Measurements from ENCODE around the gene EID3. TPM values are rescaled to one million over a fixed set of nuclear protein-coding genes. Genes with fewer than 3 reads are reported as not detected.

EID3 gene
- total RNA-seq, 1 donor from 2014 or later, result 9.1 TPM

- Histone ChIP-seq H3K9me3 (no peaks in the 10 kb centered on the region), H3K4me3 (no peak overlapping the region), H3K4me1 (peaks cover 6% of the 10 kb centered on the region), H3K27ac (no peak overlapping the region), H3K27me3 (no peaks in the 10 kb centered on the region), H3K36me3 (peaks cover 0 to 66% of the 10 kb centered on the region in 2 donors)
- TF ChIP-seq POLR2A (IDR thresholded peaks at IDR 0.05), result no peak
- no peak for TF ChIP-seq POLR2AphosphoS5 (IDR thresholded peaks at IDR 0.05; ENCODE audit: insufficient read depth in 1 of 2, low read depth in 1 of 2)
- TF ChIP-seq, protein P1, sequence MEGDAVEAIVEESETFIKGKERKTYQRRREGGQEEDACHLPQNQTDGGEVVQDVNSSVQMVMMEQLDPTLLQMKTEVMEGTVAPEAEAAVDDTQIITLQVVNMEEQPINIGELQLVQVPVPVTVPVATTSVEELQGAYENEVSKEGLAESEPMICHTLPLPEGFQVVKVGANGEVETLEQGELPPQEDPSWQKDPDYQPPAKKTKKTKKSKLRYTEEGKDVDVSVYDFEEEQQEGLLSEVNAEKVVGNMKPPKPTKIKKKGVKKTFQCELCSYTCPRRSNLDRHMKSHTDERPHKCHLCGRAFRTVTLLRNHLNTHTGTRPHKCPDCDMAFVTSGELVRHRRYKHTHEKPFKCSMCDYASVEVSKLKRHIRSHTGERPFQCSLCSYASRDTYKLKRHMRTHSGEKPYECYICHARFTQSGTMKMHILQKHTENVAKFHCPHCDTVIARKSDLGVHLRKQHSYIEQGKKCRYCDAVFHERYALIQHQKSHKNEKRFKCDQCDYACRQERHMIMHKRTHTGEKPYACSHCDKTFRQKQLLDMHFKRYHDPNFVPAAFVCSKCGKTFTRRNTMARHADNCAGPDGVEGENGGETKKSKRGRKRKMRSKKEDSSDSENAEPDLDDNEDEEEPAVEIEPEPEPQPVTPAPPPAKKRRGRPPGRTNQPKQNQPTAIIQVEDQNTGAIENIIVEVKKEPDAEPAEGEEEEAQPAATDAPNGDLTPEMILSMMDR (IDR thresholded peaks at IDR 0.05), result no peak
- intact Hi-C loops (cut with DNase I), result no loop called here
- DNase-seq (ENCODE audit: extremely low spot score in 2 of 2), result no peak
Measured at GRCh38 chr12:104313568-104314241, 10.2 kb downstream of the EID3 start.

GRCh38 chr12:104314242-104314614, 10.7 kb downstream of the EID3 start:
- DNase-seq (ENCODE audit: extremely low spot score in 2 of 2), result no peak
- Histone ChIP-seq H3K4me1 (peaks cover 2% of the 10 kb centered on the region), H3K27me3 (no peaks in the 10 kb centered on the region), H3K36me3 (peaks cover 0 to 71% of the 10 kb centered on the region in 2 donors), H3K27ac (no peak overlapping the region), H3K4me3 (no peak overlapping the region), H3K9me3 (no peaks in the 10 kb centered on the region)
- intact Hi-C loops (cut with DNase I), result no loop called here
- TF ChIP-seq POLR2AphosphoS5 (IDR thresholded peaks at IDR 0.05; ENCODE audit: insufficient read depth in 1 of 2, low read depth in 1 of 2) (no peak), POLR2A (IDR thresholded peaks at IDR 0.05) (no peak)
- TF ChIP-seq, protein P1 (IDR thresholded peaks at IDR 0.05), result no peak

GRCh38 chr12:104315326-104316224, 12.0 kb downstream of the EID3 start:
- H3K4me3 ChIP-seq, result no peak overlapping the region
- no peaks in the 10 kb centered on the region for H3K4me1 ChIP-seq
- peaks cover 0 to 85% of the 10 kb centered on the region in 2 donors for H3K36me3 ChIP-seq
- no peaks in the 10 kb centered on the region for H3K27me3 ChIP-seq
- H3K27ac ChIP-seq, result no peak overlapping the region
- intact Hi-C loops (cut with DNase I), result no loop called here
- TF ChIP-seq, protein P1 (IDR thresholded peaks at IDR 0.05), result no peak
- TF ChIP-seq POLR2AphosphoS5 (IDR thresholded peaks at IDR 0.05; ENCODE audit: insufficient read depth in 1 of 2, low read depth in 1 of 2) (no peak), POLR2A (IDR thresholded peaks at IDR 0.05) (no peak)
- H3K9me3 ChIP-seq, result no peaks in the 10 kb centered on the region
- no peak for DNase-seq (ENCODE audit: extremely low spot score in 2 of 2)

- Histone ChIP-seq H3K4me3 (no peak overlapping the region), H3K4me1 (no peaks in the 10 kb centered on the region), H3K27me3 (no peaks in the 10 kb centered on the region), H3K9me3 (no peaks in the 10 kb centered on the region), H3K27ac (no peak overlapping the region), H3K36me3 (peaks cover 4 to 93% of the 10 kb centered on the region in 2 donors)
- DNase-seq (ENCODE audit: extremely low spot score in 2 of 2), result no peak
- intact Hi-C loops (cut with DNase I), result no loop called here
- TF ChIP-seq, protein P1 (IDR thresholded peaks at IDR 0.05), result no peak
- no peak for TF ChIP-seq POLR2A (IDR thresholded peaks at IDR 0.05)
- TF ChIP-seq POLR2AphosphoS5 (IDR thresholded peaks at IDR 0.05; ENCODE audit: insufficient read depth in 1 of 2, low read depth in 1 of 2), result no peak
Measured at GRCh38 chr12:104316936-104317335, 13.4 kb downstream of the EID3 start.
